Occipital lobe (tissue), 2 donors: ENCODE data around the gene OTOA. TPM values are rescaled to one million over a fixed set of nuclear protein-coding genes. Genes with fewer than 3 reads are reported as not detected.
"Not testable (repeated sequence)": the region's sequence is repeated elsewhere in the genome, so short reads cannot be mapped to it uniquely, and the experiment has no call there.

Experiments
- DNase-seq: peaks from one replicate; lab custom pipeline; 2025; lab: John Stamatoyannopoulos, UW
- total RNA-seq: library from RNA; depleted of rRNA; stranded (reverse); fragments of >200 nt; gene quantifications from one replicate; pipeline ENCODE4 v1.2.3, GENCODE V29; 2014

Gene OTOA
- total RNA-seq, 1 donor from 2014 or later: 1.1 TPM

DNA sequence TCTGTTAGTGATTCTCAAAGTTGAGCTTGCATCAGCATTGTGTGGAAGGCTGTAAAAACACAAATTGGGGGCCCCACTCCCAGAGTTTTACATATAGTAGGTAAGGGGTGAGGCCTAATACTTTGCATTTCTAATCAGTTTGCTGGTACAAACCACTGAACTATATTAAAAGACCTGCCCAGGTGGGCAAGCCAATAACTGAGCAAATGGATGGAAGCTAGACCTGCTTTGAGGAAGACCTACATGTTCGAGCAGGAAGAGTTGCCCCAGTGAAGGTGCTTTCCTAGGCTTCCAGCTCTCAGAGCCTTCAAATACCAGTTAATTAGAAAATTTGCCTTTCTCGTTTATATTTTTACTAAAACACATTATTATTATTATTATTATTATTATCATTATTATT is 56.8 kb downstream of the OTOA start:
- DNase-seq: no peak

DNA sequence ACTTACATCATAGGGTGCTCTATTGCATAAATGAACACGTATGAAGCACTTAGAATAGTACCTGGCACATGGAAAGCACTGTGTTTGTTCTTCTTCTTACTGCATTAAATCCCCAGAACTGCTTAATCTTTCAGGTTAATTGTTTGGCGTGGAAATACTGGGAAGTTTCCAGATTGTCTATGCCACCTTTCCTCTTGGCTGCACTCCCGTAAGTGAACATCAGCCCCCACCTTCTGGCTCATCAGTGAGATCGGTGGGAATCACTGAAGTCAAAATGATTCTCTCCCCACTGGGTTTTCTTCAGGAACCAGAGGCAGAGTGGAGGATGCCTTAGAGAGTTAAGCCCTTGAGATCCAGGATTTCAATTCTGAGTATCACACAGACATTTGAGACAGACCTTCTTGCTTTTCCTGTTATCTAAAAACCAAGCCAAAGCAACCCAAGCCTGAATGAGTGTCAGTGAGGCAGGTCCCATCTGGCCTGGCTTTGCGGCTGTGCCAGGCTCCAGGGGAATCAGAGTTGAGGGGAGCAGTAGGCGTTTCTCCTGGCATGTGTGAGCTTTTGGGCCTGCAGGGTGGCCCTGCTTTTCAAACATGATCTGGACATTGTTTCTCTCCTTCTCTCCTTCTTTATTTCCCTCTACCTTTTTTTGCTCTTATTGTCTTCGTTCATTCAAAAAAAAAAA is 59.1 kb downstream of the OTOA start:
- no peak for DNase-seq

DNA sequence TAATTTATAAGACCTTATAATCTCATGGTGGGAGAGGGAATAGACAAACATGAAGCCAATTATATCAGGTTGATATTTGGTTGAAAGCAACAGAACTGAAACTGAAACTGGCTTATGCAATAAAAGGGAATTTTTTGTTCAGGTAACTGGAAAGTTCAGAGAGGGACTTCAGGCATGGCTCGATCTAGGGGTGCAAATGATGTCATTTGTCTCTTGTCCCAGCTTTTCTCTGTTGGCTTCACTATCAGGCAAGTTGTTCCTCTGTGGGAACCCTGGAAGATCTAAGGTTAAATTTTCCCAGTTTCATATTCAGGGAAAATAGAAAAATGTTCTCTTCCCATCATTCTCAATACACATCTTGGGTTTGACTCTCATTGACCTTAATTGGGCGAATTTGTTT is 59.8 kb downstream of the OTOA start:
- no peak for DNase-seq

DNA sequence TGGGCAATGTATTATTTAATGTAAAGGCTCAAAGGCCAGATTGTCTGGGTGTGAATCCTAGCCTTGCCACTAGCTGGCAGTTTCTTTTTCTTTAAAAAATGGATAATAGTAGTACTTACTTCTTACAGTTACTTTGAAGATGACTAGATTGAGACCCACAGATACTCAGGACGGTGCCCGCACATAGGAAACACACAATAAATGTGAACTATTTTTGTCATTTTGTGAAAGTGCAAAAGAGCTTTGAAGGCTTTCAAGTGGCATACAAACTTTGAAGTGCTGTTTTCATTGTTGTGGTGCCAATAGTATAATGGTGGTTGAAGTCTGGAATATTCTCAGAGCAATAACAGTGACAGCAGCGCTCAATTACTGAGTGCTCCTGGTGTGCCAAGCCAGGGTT is 63.6 kb downstream of the OTOA start:
- DNase-seq: no peak

DNA sequence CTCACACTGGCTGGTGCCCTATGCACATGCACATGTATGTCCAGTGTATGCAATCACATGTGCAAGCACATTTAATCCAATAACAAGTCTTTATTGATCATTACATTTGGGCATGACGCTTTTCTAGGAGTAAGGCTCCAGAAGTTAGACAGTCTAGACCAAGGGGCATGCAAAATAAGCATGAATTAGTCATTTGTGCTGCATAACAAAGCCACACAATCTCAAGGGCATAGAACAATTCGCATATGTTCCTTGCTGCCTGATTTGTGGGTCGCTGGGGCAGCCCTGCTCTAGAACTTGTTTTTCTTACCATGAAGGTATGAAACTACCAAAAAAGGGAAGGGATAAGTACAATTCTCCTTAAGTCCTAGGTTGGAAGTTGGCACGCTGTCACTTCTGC is 67.5 kb downstream of the OTOA start:
- DNase-seq: not testable (repeated sequence)

DNA sequence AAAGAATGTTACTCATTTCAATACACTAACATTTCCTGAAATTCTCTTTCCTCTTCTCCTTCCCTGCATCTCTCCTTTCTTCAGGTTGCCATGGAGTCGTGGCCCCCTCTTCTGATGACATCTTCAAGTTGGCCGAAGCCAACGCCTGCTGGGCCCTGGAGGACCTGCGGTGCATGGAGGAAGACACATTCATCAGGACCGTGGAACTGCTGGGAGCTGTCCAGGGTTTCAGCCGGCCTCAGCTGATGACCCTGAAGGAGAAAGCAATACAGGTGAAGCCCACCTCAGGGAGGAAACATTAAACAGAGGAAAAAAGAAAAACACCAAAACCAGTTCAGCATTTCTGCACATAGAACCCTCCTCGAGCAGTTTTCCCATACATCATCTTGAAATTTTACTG is 76.9 kb downstream of the OTOA start:
- DNase-seq: not testable (repeated sequence)

DNA sequence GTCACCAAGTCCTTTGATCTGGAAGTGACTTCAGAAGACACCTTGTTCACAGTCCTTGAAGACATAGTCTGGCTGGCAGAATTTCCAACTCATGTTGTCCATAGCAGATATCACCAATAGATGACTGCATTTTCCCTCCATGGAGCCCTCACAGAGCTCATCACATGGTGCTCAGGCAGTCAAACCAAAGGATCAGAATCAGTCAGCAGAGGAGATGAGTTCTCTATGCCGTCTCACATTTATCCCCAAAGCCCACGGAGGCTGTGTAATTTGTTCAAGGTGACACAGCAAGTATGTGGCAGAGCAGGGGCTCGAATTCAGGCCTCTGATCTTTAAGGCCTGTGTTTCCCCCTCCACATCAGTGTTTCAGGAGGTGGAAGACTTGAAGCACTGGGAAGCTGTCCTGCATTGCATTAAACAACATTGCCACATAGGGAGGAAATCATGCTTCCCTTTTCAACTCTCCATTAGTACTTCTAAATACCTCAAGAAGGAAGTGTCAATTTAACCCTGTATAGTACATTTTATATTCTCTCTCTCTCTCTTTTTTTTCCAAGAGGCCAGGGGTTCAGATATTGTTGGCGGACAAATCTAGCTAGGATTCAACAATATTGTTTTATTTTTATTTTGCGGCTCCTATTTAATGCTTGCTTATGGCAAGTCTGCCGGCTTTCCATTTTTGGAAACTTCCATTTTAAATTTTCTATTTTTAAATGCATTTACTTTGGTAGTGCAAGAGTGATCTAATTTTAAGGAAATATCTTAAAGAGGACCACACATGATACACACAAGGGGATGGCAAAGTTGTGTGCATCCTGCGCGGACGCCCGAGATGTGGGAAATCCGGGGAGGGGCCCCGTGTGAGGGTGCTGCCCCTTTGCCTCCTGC is 92.7 kb downstream of the OTOA start:
- DNase-seq: not testable (repeated sequence)

DNA sequence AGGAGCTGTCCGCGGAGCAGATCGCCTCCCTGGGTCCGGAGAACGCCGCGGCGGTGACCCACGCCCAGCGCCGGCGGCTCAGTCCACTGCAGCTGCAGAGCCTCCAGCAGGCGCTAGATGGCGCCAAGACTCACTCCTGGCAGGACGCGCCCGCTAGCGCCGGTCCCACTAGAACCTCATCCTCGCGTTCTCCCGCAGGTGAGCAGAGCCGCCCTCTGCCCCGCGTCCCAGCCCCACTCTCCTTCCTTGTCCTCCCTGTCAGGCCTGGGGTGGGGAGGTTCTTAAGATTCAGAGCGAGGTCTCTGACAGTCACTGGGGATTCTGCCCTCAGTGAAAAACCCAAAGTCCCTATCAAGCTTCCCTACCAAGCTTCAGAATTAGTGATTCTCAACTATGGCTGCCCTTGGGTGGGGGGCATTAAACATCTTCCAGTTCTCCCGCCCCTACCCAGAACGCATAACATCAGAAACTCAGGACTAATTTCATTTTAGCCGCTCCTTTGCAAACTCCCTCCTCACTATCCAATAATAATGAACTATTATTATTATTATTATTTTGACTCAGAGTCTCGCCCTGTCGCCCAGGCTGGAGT is 93.4 kb downstream of the OTOA start:
- DNase-seq: not testable (repeated sequence)

DNA sequence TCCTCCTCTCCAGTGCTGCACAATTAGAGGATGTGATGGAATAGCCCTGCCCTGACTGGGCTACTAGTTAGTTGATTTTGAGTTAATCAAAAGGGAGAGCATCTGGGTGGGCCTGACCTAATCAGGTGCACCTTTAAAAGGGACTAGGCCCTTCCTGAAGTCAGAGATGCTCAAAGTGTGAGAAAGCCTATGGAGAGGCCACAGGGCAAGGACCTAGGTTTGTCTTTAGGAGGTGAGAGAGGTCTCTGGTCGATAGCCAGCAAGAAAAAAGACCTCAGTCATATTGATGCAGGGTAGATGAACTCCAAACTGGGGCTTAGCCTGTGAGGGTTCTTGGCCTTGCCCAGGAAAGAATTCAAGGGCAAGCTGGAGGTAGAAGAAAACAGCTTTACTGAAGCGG is 104.5 kb downstream of the OTOA start:
- not testable (repeated sequence) for DNase-seq

DNA sequence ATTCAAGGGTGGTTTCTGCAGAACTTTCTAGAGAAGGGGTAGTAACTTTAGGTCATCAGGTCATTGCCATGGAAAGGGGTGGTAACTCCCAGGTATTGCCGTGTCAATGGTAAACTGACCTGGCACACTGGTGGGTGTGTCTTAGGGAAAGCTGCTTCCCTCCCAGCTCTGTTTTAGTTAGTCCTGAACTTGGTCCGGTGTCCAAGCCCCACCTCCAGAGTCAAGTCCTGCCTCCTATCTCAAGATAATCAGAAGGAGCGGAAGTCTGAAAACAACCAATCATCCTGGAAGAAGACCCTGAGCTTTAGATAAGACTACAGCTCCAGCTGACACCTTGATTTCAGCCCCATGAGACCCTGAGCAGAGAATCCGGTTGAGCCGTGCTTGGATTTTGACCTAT is 105.0 kb downstream of the OTOA start:
- DNase-seq: not testable (repeated sequence)

DNA sequence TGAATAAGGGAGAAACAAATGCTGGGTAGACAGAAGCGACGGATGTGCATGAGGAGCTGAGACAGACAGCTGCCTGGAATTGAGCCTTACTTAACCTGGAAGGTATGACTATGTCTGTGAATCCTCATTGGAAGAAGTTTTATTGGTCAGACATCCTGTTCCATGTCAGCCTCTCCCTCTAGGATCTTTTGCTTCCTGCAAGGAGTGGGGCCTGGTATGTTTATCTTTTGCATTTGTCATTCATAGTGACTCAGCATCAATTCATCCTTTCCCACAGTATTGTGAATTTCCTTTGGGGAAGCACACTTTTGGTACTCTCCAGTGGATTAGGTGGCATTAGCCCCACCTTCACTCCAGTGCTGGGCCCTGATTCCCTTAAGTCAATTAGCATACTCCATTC is 105.5 kb downstream of the OTOA start:
- not testable (repeated sequence) for DNase-seq

DNA sequence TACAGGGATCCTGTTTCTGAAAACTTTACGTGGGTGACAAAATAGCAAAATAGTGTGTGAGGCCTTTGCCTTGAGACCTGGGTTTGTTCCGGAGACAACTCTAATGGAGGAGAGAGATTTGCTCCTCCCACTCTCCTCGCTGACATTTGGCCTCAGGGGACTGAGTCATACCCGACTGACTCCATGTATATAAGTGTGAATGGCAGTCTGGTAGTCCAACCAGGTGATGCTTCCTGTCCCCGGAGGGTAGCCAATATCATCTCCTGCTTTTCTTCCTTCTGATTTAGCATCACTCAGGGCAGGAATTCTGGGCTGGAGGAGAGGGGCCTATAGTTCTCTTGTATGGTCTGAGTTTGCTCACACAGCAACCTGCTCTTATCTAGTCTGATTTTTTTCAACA is 106.8 kb downstream of the OTOA start:
- DNase-seq: not testable (repeated sequence)

DNA sequence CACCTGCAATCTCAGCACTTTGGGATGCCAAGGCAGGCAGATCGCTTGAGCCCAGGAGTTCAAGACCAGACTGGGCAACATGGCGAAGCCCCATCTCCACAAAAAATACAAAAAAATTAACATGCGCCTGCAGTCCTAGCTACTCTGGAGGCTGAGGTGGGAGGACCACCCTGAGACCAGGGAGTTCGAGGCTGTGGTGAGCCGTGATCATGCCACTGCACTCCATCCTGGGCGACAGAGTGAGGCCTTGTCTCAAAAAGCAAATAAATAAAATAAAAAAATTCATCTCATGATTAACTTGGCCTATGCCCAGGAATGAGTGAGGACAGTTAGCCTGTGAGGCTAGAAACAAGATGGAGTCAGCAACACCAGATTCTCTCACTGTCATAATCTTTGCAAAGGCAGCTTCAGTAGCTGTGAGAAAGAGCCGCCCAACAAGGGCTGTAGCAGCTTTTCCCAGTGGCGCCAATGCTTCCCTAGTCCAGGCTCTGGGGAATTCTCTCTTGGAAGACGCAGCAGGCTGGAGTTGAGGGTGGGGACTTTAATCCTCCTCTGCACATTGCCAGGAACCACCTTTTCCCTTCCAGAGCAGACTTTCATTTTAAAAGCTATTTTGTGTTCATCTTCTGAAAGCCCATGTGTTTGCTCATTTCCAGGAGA is 108.9 kb downstream of the OTOA start:
- not testable (repeated sequence) for DNase-seq

DNA sequence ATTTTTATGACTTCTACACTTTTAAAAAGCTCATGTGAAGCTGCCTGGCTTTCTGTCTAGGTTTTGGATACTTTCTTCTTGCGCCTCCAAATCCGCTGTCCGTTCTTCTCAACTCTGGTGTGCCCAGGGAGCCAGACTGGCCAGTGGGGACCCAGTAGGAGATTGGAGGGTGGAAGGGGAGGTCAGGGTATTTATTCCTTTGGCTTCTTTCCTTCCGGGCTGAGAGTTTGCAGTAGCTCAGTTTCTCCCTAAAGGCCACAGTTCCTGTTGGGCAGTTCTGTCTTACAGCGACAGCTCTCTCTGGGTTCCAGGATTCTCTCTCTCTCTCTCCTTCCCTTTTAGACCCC is 109.4 kb downstream of the OTOA start:
- not testable (repeated sequence) for DNase-seq

DNA sequence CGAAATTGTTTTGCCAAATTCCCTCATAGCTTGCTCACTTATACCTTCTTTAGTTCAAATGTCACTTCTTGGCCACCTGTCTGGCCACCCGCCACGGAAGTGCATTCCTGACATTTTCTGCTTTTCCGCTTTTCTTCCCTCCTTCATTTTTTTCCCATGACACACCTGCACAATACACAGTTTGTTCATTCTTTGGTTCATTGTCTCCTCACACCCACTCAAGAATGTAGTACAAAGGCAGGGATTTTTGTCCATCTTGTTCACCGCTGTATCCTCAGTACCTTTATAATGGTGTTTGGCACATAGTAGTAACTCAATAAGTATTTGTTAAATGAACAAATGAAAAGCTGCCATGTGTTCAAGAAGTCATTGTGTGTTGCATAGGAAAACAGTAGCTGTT is 116.8 kb downstream of the OTOA start:
- not testable (repeated sequence) for DNase-seq

DNA sequence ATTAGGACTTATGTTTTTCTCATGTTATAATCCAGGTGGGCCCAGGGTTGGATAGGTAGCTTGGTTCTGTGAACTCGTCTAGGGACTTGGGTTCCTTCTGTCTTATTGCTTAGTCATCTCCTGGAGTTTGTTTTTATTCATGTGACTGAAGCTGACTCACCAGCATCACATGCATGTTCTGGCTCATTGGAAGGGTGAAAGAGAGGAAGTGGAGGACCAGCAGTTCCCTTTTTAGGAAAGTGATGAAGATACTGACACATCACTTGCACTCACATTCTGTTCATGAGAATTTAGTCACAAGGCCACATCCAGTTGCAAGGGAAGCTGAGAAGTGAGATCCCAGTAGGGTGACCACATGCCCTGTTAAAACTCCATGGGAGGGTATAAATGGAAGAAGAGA is 126.7 kb downstream of the OTOA start:
- not testable (repeated sequence) for DNase-seq

DNA sequence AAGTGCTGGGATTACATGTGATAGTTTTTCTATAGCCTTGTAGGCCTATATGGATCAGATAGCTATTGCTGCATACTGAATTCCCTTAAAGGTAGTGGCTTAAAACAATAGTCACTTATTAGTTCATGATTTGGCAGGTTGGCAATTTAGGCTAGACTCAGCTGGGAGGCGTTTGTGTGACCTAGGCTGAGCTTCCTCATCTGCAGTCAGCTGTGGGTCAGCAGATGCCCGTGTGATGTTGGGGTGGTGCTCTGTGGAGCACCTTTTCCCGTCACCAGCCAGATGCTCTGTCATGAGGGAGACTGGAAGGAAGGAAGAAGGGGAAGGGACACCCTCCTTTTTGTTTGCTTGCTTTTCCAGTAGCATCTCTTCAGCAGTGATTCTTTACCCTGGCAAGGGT is 129.5 kb downstream of the OTOA start:
- DNase-seq: not testable (repeated sequence)

DNA sequence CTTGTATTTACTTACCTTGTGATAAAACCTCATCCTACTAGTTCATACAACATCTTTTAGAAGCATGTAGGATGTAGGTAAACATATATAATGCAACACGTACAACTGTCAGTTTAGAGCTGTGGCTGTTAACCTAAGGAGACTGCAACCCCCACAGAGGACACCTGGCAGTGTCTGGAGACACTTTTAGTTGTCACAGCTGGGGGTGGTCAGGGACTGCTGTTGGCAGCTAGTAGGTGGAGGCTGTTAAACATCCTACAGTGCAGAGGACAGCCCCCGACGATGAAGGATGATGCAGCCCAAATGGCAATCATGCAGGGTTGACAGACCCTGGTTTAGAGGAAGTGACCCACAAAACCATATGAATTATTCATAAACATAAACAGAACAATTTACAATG is 134.8 kb downstream of the OTOA start:
- DNase-seq: not testable (repeated sequence)

DNA sequence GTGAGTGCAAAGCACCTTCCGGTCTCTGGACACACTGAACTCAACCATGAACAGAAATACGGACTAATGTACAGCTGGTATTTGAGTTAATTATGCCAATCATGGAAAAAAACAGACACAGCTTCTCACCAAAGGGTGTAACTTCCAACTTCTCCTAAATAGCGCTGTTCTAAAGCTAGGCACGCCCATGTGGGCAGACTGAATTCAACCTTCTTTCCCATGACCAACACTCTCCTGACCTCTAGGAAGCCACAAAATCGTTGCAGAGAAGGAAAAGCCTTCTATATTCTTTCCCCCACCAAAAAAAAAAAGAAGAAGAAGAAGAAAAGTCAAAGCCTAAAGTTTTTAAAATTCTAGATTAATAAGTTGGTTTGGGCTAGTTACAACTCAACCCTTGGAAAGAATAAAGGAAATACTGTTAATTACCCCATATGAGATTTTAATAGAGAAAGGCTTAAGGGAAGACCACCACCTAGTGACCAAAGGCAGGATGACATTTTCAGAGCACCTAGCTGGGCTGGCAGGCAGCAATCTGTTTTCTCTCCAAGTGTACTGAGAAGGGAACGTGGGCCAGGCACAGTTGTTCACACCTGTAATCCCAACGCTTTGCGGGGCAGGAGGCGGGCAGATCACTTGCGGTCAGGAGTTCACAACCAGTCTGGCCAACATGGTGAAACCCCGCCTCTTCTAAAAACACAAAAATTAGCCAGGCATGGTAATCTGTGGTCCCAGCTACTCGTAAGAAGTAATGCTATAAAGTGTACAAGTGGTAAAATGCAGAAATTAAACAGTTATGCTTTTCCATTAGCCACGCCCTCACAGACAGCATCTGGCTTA is 138.0 kb downstream of the OTOA start:
- not testable (repeated sequence) for DNase-seq

DNA sequence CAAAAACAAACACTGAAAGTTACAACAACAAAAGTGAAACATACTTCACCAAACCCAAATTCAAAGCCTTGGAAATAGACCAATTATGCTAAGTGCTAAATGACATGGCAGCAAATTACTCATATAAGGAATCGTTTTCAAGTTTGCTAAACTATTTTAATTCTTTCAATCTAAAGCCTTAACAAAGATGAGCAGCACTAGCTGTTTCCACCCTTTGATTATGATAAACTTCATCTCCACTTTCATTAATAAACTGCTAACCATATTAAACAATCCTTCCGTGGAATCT is 138.6 kb downstream of the OTOA start:
- DNase-seq: not testable (repeated sequence)
